HG03432 (cell line): Measurements from ENCODE around the gene SERPINE1.
A peak's percentile ranks its signal among the peaks of the same experiment; 100 is the strongest.
"Not testable (repeated sequence)": the region's sequence is repeated elsewhere in the genome, so short reads cannot be mapped to it uniquely, and the experiment has no call there.

Source experiments
- ATAC-seq: cut with Tn5 transposase; IDR thresholded peaks from one replicate; pipeline ENCODE4 v1.9.1; 2021; ENCODE audit warnings: mild to moderate bottlenecking, moderate library complexity; ENCODE audit not compliant: unreplicated experiment

Gene SERPINE1

DNA sequence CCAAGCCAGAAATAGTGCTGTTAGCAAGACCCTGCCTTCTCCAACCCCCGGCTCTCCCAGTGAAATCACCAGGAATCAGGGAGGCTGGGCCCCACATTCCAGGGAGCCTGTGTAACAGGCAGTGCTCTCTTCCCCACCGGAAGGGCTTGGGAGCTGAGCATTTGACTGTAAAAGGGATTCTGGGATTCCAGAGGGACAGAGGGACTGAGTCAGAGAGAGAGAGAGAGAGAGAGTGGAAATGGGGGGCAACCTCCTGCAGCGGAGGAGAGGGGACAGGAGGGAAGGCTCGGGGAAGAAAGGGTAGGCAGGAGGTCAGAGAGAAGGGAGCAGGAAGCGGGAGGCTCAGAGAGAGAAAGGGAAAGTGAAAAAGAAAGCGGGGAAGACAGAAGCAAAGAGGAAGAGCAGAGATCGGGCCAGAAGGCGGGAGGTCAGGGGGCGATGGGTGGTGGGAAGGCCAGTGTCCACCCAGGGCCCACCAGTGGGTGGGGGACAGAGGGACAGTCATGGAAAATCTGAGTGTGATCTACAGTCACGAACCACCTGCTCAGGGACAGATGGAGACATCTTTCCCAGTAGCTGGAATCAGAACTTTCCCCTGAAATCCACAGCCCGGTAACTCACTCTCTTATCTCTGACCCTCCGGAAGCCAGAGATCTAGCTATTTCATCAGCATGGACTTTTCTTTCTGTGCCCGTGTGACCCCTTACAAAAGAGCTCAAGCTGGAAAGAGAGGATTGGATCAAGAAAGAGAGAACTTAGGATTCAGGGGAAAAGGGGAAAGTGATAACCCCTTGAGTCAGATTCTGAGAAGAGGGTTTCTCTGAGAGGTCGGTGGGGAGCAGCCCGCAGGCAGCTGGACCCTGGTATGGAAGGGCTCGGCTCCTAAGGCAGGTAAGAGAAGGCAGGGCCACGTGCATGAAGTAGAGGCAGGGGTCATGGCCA, 4.6 kb upstream of the SERPINE1 start:
- no peak for ATAC-seq

DNA sequence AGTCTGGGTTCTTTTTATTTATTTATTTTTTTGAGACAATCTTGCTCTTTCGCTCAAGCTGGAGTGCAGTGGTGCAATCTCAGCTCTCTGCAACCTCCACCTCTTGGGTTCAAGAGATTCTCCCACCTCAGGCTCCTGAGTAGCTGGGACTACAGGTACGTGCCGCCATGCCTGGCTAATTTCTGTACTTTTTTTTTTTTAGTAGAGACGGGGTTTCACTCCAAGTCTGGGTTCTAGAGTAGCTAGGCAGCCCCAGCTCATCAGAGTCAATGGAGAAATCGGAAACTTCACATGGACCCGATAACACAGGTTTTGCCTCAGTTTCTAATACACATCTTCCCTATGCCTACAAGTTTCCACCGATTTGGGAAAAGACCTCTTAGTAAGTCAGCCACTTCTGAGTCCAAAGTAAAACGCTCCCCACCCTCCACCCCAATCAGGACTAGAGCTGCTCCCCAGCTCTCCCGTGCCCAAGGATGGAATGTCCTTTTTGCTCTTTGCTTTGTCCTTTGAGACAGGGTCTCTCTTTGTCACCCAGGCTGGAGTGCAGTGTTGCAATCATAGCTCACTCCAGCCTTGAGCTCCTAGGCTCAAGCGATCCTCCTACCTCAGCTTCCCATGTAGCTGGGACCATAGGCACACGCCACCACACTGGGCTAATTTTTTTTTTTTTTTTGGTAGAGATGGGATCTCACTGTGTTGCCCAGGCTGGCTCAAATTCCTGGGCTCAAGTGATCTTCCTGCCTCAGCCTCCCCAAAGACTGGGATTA, 3.8 kb upstream of the SERPINE1 start:
- no peak for ATAC-seq

DNA sequence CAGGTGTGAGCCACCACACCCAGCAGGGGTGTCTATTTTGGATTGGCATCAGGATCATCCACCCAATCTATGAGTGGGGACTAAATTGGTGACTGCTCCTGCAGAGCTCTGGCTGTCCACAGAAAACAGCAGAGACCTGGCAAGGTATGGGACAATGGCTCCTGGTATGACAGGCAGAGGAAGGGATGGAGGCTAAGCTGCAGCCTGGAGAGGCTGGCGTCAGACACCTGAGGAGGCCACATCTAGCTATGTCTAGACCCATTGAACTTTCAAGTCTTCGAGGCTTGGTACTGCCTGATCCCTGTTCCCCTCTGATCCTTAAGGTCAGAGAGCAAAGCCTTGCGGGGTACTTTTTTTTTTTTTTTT, 3.2 kb upstream of the SERPINE1 start:
- ATAC-seq, result no peak

DNA sequence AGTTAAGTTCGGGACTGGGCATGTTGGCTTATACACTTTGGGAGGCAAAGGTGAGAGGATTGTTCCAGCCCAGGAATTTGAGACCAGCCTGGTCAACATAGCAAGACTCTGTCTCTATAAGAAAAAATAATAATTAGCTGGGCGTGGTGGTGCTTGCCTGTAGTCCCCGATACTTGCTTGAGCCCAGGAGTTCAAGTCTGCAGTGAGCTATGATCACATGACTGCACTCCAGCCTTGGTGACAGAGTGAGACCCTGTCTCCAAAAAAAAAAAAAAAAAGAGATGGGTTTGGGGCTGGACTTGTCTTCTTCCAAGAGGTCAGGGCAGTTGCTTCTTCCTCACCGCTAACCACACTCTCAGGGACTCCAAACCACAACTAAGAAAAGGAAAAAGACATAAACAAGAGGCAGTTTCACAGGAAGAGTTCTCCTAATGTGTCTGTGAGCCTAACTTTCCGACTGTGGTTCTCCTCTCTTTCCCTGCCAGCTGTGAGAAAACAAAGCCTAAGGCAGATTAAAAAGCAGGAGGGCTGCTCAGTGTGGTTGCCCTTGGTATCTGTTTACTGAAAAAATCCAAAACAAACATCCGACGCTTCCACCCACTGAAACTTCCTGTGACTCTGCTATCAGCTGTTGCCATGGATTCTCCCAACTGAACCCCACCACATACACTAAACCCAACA, 2.4 kb upstream of the SERPINE1 start:
- ATAC-seq, result no peak

DNA sequence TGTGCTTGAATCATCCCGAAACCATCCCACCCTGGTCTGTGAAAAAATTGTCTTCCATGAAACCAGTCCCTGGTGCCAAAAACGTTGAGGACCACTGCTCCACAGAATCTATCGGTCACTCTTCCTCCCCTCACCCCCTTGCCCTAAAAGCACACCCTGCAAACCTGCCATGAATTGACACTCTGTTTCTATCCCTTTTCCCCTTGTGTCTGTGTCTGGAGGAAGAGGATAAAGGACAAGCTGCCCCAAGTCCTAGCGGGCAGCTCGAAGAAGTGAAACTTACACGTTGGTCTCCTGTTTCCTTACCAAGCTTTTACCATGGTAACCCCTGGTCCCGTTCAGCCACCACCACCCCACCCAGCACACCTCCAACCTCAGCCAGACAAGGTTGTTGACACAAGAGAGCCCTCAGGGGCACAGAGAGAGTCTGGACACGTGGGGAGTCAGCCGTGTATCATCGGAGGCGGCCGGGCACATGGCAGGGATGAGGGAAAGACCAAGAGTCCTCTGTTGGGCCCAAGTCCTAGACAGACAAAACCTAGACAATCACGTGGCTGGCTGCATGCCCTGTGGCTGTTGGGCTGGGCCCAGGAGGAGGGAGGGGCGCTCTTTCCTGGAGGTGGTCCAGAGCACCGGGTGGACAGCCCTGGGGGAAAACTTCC, 784 bp upstream of the SERPINE1 start:
- ATAC-seq, result peak; percentile 67

DNA sequence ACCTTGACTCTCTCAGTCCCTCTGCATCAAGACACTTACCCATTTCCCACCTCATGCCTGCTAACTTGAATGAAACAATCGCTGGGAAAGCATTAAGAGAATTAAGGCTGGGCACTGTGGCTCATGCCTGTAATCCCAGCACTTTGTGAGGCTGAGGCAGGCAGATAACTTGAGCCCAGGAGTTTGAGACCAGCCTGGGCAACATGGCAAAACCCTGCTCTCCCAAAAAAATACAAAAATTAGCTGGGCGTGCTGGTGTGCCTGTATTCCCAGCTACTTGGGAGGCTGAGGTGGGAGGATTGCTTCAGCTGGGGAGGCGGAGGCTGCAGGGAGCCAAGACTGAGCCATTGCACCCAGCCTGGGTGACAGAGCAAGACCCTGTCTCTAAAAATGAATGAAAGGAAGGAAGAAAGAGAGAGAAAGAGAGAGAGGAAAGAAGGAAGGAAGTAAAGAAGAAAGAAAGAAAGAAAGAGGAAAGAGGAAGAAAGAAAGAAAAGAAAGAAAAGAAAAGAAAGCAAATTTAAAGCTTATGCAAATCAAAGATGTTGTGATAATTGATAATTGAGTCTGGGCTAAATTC, 646 bp downstream of the SERPINE1 start:
- ATAC-seq, result no peak

DNA sequence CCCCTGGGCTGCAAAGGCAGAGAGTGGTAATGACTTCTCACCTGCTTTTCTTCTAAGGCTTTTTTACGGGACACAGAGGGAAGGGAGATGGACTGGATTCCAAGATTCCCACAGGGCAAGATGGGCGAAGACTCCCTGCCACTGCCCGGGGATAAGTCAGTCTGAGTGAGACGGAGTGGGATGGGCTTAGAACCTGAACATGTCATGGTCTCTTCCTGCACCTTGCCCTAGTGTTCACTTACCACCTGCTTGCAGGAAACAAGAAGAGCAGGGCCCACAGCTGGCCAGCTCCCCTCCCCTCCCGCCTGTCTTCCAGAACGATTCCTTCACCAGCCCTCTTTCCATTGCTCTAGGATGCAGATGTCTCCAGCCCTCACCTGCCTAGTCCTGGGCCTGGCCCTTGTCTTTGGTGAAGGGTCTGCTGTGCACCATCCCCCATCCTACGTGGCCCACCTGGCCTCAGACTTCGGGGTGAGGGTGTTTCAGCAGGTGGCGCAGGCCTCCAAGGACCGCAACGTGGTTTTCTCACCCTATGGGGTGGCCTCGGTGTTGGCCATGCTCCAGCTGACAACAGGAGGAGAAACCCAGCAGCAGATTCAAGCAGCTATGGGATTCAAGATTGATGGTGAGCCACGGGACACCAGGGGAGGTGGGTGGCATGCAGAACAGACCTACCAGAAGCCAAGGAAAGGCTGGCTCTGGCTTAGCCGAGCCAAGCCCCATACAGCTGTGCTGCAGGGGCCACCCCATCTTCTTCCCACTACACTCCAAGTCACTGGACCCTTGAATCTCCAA, 1.3 kb downstream of the SERPINE1 start:
- ATAC-seq, result no peak

DNA sequence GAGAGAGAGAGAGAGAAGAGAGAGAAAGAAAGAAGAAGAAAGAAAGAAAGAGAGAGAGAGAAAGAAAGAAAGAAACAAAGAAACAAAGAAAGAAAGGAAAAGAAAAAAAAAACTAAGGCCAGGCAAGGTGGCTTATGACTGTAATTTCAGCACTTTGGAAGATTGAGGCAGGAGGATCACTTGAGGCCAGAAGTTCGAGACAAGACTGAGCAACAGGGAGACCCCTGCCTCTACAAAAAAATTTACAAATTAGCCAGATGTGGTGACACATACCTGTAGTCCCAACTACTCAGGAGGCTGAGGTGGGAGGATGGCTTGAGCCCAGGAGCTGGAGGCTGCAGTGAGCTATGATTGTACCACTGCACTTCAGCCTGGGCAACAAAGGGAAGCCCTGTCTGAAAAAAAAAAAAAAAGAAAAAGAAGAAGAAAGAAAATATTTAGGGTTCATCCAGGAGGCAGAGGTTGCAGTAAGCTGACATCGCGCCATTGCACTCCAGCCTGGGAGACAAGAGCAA, 2.8 kb downstream of the SERPINE1 start:
- no peak for ATAC-seq

DNA sequence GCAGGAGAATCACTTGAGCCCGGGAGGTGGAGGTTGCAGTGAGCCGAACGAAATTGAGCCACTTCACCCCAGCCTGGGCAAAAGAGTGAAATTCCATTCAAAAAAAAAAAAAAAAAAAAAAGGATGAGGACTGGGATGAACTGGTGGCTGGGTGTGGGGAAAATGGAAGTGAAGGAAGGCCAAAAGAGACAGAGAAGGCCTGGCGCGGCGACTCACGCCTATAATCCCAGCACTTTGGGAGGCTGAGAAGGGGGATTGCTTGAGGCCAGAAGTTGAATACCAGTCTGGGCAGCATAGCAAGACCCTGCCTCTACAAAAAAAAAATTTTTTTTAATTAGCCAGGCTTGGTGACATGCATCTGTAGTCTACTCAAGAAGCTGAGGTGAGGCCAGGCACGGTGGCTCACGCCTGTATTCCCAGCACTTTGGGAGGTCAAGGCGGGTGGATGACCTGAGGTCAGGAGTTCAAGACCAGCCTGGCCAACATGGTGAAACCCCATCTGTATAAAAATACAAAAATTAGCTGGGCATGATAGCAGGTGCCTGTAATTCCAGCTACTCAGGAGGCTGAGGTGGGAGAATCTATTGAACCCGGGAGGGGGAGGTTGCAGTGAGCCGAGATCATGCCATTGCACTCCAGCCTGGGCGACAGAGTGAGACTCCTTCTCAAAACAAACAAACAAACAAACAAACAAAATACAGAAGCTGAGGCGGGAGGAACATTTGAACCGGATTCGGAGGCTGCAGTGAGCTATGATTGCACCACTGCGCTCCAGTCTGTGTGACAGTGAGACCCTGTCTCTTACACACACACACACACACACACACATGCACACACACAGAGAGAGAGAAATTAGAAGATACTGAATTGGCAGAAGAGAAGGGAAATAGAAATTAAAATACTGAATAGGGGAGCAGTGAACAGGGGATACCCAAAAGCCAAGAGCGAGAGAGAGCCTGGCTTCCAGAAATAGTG, 6.0 kb downstream of the SERPINE1 start:
- not testable (repeated sequence) for ATAC-seq

DNA sequence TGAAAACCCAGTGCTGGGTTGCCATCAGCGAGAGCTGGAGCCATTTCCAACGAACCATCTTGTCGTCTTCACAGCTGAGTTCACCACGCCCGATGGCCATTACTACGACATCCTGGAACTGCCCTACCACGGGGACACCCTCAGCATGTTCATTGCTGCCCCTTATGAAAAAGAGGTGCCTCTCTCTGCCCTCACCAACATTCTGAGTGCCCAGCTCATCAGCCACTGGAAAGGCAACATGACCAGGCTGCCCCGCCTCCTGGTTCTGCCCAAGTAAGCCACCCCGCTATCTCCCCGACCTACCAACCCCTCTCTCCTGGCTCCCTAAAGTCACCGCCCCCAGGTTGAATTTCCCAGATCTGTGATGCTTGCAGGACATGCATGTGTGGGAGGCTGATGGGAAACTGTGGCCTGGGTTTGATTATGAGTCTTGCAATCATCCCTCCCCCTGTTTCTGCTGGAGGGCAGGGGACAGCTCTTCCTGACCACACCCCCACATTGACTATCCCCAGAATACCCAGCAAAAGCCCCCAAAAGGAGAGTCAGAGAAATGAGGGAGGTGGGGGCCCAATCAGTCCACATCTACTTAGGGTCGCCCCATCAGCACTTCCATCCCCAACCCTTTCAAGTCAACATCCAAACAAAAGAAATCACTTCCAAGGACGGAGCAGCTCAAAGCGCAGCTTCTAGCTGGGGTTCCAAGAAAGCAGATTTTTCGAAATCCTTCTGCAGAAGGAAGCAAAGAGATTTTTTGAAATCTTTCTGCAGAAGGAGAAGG, 6.9 kb downstream of the SERPINE1 start:
- no peak for ATAC-seq

DNA sequence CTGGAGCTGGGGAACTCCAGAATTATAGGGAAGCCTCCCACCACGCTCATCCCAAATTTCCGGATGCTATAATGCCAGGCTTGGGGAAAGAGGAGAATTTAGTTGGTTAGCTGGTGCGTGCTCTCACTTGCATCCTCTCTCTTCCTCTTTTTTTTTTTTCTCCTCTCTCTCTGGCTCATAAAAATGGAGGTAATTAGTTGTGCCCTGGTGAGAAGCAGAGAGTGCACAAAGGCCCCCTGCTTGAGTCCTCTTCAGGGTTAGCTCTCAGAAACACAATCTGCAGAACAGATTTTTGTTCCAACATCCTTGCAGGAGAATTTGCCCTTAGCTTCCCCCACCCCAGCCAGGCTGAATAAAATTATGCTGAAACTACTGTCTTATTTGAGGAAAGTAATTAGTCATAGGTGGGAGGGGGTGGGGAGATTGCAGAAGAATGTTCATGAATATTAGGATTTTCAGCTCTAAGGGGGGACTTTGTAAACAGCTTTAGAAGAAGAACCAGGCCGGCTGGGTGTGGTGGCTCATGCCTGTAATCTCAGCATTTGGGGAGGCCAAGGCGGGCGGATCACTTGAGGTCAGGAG, 7.6 kb downstream of the SERPINE1 start:
- ATAC-seq, result no peak

DNA sequence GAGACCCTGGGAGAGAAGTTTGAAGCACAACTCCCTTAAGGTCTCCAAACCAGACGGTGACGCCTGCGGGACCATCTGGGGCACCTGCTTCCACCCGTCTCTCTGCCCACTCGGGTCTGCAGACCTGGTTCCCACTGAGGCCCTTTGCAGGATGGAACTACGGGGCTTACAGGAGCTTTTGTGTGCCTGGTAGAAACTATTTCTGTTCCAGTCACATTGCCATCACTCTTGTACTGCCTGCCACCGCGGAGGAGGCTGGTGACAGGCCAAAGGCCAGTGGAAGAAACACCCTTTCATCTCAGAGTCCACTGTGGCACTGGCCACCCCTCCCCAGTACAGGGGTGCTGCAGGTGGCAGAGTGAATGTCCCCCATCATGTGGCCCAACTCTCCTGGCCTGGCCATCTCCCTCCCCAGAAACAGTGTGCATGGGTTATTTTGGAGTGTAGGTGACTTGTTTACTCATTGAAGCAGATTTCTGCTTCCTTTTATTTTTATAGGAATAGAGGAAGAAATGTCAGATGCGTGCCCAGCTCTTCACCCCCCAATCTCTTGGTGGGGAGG, 10.8 kb downstream of the SERPINE1 start:
- ATAC-seq, result no peak

DNA sequence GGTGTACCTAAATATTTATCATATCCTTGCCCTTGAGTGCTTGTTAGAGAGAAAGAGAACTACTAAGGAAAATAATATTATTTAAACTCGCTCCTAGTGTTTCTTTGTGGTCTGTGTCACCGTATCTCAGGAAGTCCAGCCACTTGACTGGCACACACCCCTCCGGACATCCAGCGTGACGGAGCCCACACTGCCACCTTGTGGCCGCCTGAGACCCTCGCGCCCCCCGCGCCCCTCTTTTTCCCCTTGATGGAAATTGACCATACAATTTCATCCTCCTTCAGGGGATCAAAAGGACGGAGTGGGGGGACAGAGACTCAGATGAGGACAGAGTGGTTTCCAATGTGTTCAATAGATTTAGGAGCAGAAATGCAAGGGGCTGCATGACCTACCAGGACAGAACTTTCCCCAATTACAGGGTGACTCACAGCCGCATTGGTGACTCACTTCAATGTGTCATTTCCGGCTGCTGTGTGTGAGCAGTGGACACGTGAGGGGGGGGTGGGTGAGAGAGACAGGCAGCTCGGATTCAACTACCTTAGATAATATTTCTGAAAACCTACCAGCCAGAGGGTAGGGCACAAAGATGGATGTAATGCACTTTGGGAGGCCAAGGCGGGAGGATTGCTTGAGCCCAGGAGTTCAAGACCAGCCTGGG, 11.4 kb downstream of the SERPINE1 start:
- ATAC-seq, result peak; percentile 82

DNA sequence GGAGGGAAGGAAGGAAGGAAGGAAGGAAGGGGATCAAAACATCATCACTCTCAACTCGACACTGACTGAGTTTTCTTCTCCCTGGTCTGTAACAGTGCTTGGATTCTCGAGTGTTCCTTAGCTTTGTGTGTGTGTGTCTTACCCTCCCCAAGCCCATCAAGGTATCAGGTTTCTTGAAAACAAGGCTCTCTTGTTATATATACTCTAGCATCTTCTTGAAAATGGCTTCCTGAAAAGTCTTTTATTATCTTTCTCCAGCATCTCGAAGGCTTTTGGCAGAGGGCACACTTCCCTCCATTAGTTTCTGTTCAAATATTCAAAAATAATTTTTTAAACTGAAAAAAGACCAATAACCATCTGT, 13.4 kb downstream of the SERPINE1 start:
- ATAC-seq, result no peak

DNA sequence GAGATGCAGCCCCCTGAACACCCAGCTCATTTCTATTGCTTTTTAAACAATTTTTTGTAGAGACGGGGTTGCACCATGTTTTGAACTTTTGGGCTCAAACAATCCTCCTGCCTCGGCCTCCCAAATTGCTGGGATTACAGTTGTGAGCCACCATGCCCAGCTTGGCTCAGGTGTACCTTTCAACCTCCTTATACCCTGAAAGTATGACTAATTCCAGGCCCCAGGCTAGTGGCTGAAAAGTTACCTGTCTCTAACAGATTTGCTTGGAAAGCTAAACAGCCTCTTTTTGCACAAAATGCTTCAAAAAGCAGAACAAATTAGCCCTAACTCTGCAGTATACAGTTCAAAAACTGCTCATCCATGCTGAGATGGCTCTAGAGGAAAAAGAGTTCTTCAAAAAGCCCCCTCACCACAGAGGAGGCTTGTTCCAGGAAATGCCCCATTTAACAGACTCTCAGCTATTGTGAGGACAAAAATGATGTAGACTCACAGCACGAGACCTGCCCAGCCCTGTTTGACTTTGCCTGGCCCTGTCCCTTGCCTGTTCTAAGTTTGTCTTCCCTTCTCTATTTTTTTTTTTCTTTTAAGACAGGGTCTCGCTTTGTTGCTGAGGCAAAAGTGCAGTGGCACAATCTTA, 14.0 kb downstream of the SERPINE1 start:
- ATAC-seq, result no peak
